DMS153 treated with DMSO at 0.1 percent for 48 hours (cell line): Measurements from ENCODE around the gene STOML1.
"Not testable (repeated sequence)": the region's sequence is repeated elsewhere in the genome, so short reads cannot be mapped to it uniquely, and the experiment has no call there.

ENCODE experiments used
- DNase-seq: peaks from one replicate; lab custom pipeline; 2025; ENCODE audit not compliant: unreplicated experiment; lab: John Stamatoyannopoulos, UW

Gene STOML1

GRCh38 chr15:73987681-73988444, 4.2 kb downstream of the STOML1 start:
- no peak for DNase-seq

- no peak for DNase-seq
Observed at GRCh38 chr15:73987250-73987649, 4.8 kb downstream of the STOML1 start.

GRCh38 chr15:73986776-73987056, 5.4 kb downstream of the STOML1 start:
- DNase-seq, result no peak

- DNase-seq, result no peak
Observed at GRCh38 chr15:73986055-73986775, 5.9 kb downstream of the STOML1 start.

GRCh38 chr15:73985101-73985873, 6.8 kb downstream of the STOML1 start:
- no peak for DNase-seq

GRCh38 chr15:73984208-73984979, 7.7 kb downstream of the STOML1 start:
- DNase-seq, result no peak

GRCh38 chr15:73983773-73984172, 8.3 kb downstream of the STOML1 start:
- no peak for DNase-seq

- no peak for DNase-seq
Observed at GRCh38 chr15:73983211-73983727, 8.8 kb downstream of the STOML1 start.

GRCh38 chr15:73982222-73982962, 9.7 kb downstream of the STOML1 start:
- no peak for DNase-seq

GRCh38 chr15:73981761-73982221, 10.3 kb downstream of the STOML1 start:
- DNase-seq, result no peak

- no peak for DNase-seq
Observed at GRCh38 chr15:73979636-73980035, 12.5 kb downstream of the STOML1 start.

GRCh38 chr15:73978896-73979295, 13.2 kb downstream of the STOML1 start:
- no peak for DNase-seq

GRCh38 chr15:73975440-73976125, 16.5 kb downstream of the STOML1 start:
- not testable (repeated sequence) for DNase-seq

GRCh38 chr15:73973683-73974200, 18.4 kb downstream of the STOML1 start:
- not testable (repeated sequence) for DNase-seq

GRCh38 chr15:73972984-73973682, 19.0 kb downstream of the STOML1 start:
- DNase-seq, result peak; percentile 41

GRCh38 chr15:73969151-73969759, 22.8 kb downstream of the STOML1 start:
- DNase-seq, result no peak

GRCh38 chr15:73968461-73968860, 23.6 kb downstream of the STOML1 start:
- no peak for DNase-seq

- no peak for DNase-seq
Observed at GRCh38 chr15:73965758-73966113, 26.4 kb downstream of the STOML1 start.
